Esophagus (tissue), 2 donors: ENCODE measurements around the gene TRAPPC4. TPM values are rescaled to one million over a fixed set of nuclear protein-coding genes. Genes with fewer than 3 reads are reported as not detected.

Experiments
- H3K27ac ChIP-seq, 2 donors: one replicate each; pipeline ENCODE4 v1.5.1; 2013; ENCODE audit warnings: low read depth in 2 of 2, mild to moderate bottlenecking in 2 of 2, inconsistent platforms in 1 of 2, low read length in 1 of 2, moderate library complexity in 1 of 2
- H3K27me3 ChIP-seq, 2 donors: one replicate each; pipeline ENCODE4 v1.6.1; 2013; ENCODE audit warnings: low read length in 2 of 2, control low read depth in 1 of 2, mild to moderate bottlenecking in 1 of 2; ENCODE audit not compliant: insufficient read depth in 2 of 2, control insufficient read depth in 1 of 2
- H3K36me3 ChIP-seq, 2 donors: one replicate each; pipeline ENCODE4 v1.6.1; 2013; ENCODE audit warnings: low read length in 1 of 2; ENCODE audit not compliant: control insufficient read depth in 2 of 2, insufficient read depth in 2 of 2
- H3K4me1 ChIP-seq, 2 donors: one replicate each; pipeline ENCODE4 v1.6.1; 2013; ENCODE audit warnings: low read length in 1 of 2; ENCODE audit not compliant: control insufficient read depth in 2 of 2, insufficient read depth in 2 of 2
- H3K4me3 ChIP-seq, 2 donors: one replicate each; pipeline ENCODE4 v1.5.1; 2013; ENCODE audit warnings: low read length in 2 of 2, mild to moderate bottlenecking in 2 of 2, low read depth in 1 of 2, moderate library complexity in 1 of 2
- H3K9me3 ChIP-seq, 2 donors: one replicate each; pipeline ENCODE4 v1.6.1; 2013; ENCODE audit warnings: mild to moderate bottlenecking in 2 of 2, low read depth in 1 of 2, low read length in 1 of 2, moderate library complexity in 1 of 2; ENCODE audit not compliant: control insufficient read depth in 2 of 2, insufficient read depth in 1 of 2
- WGBS, 2 donors: extraction: QIAGEN DNeasy Blood & Tissue Kit; methylation state at CpG; one replicate each; pipeline ENCODE4 v1.1.7; 2013; 5-methylcytosine and 5-hydroxymethylcytosine counted together
- polyA plus RNA-seq, 2 donors: library from polyadenylated mRNA; stranded (reverse); fragments of 200-250 nt; gene quantifications; one replicate each; pipeline ENCODE4 v1.2.3, GENCODE V29; 2013
- donor health status: healthy with polysubstance abuse.
- donor health status: Bipolar disorder and iron deficiency.

TRAPPC4 gene
- polyA plus RNA-seq, 2 donors, result 11.7 to 32.5 TPM

GRCh38 chr11:119025099-119025473 lies 6.5 kb downstream of the TRAPPC4 start:
- H3K36me3 ChIP-seq, result peaks cover 5 to 18% of the 10 kb centered on the region in 2 donors

GRCh38 chr11:119025541-119025940 lies 7.0 kb downstream of the TRAPPC4 start:
- Histone ChIP-seq H3K4me1 (peaks cover 4 to 14% of the 10 kb centered on the region in 2 donors), H3K4me3 (no peak overlapping the region), H3K27ac (peak overlapping the region in 1 of 2 donors; percentile 9), H3K36me3 (peaks cover 5 to 18% of the 10 kb centered on the region in 2 donors), H3K9me3 (no peaks in the 10 kb centered on the region), H3K27me3 (no peaks in the 10 kb centered on the region)
- WGBS, 2 donors, result 85 to 94% methylated on average over 5 of the region's 5 CpGs

More at GRCh38 chr11:119025099-119025473, 6.5 kb downstream of the TRAPPC4 start:
- peaks cover 4 to 14% of the 10 kb centered on the region in 2 donors for H3K4me1 ChIP-seq
- H3K4me3 ChIP-seq, result no peak overlapping the region
- no peaks in the 10 kb centered on the region for H3K27me3 ChIP-seq
- H3K27ac ChIP-seq, result peak overlapping the region in 1 of 2 donors; percentile 9
- H3K9me3 ChIP-seq, result no peaks in the 10 kb centered on the region
- 70% methylated on average over 5 of the region's 5 CpGs for WGBS, 2 donors

GRCh38 chr11:119025978-119026766 lies 7.6 kb downstream of the TRAPPC4 start:
- Histone ChIP-seq H3K27me3 (no peaks in the 10 kb centered on the region), H3K4me3 (no peak overlapping the region), H3K27ac (no peak overlapping the region), H3K36me3 (peaks cover 5 to 18% of the 10 kb centered on the region in 2 donors), H3K4me1 (peaks cover 4 to 14% of the 10 kb centered on the region in 2 donors), H3K9me3 (no peaks in the 10 kb centered on the region)
- WGBS, 2 donors, result 85 to 89% methylated on average over 16 of the region's 16 CpGs

- H3K9me3 ChIP-seq, result no peaks in the 10 kb centered on the region
- H3K27me3 ChIP-seq, result no peaks in the 10 kb centered on the region
- H3K4me3 ChIP-seq, result no peak overlapping the region
- WGBS, 2 donors, result 95 to 96% methylated on average over 2 of the region's 2 CpGs
- peaks cover 5 to 18% of the 10 kb centered on the region in 2 donors for H3K36me3 ChIP-seq
- H3K4me1 ChIP-seq, result peaks cover 4 to 14% of the 10 kb centered on the region in 2 donors
- H3K27ac ChIP-seq, result no peak overlapping the region
Observed at GRCh38 chr11:119026970-119027369, 8.4 kb downstream of the TRAPPC4 start.

- Histone ChIP-seq H3K9me3 (no peaks in the 10 kb centered on the region), H3K27me3 (no peaks in the 10 kb centered on the region), H3K36me3 (peaks cover 5 to 18% of the 10 kb centered on the region in 2 donors), H3K4me1 (peaks cover 4 to 14% of the 10 kb centered on the region in 2 donors), H3K27ac (no peak overlapping the region), H3K4me3 (no peak overlapping the region)
- 92 to 94% methylated on average over 9 of the region's 9 CpGs for WGBS, 2 donors
Observed at GRCh38 chr11:119027561-119028345, 9.2 kb downstream of the TRAPPC4 start.

- Histone ChIP-seq H3K27ac (no peak overlapping the region), H3K4me1 (peaks cover 4 to 14% of the 10 kb centered on the region in 2 donors), H3K4me3 (no peak overlapping the region), H3K9me3 (no peaks in the 10 kb centered on the region), H3K27me3 (no peaks in the 10 kb centered on the region), H3K36me3 (peaks cover 5 to 14% of the 10 kb centered on the region in 2 donors)
- 63 to 79% methylated on average over 9 of the region's 9 CpGs for WGBS, 2 donors
Observed at GRCh38 chr11:119028346-119029068, 9.9 kb downstream of the TRAPPC4 start.

- no peaks in the 10 kb centered on the region for H3K9me3 ChIP-seq
- no peak overlapping the region for H3K4me3 ChIP-seq
- H3K36me3 ChIP-seq, result peaks cover 5 to 14% of the 10 kb centered on the region in 2 donors
- peaks cover 4 to 14% of the 10 kb centered on the region in 2 donors for H3K4me1 ChIP-seq
- no peak overlapping the region for H3K27ac ChIP-seq
- no peaks in the 10 kb centered on the region for H3K27me3 ChIP-seq
- WGBS, 2 donors, result 67 to 90% methylated on average over 1 of the region's 1 CpG
Observed at GRCh38 chr11:119029069-119029339, 10.4 kb downstream of the TRAPPC4 start.

GRCh38 chr11:119029340-119030028 lies 10.9 kb downstream of the TRAPPC4 start:
- WGBS, 2 donors, result 33 to 54% methylated on average over 10 of the region's 10 CpGs
- peak overlapping the region; percentile 42 to 92 for H3K27ac ChIP-seq
- peaks cover 5 to 11% of the 10 kb centered on the region in 2 donors for H3K36me3 ChIP-seq
- no peaks in the 10 kb centered on the region for H3K27me3 ChIP-seq
- no peaks in the 10 kb centered on the region for H3K9me3 ChIP-seq
- peak overlapping the region; percentile 57 to 82 for H3K4me3 ChIP-seq
- H3K4me1 ChIP-seq, result peaks cover 4 to 14% of the 10 kb centered on the region in 2 donors

- Histone ChIP-seq H3K27ac (peak overlapping the region; percentile 53 to 92), H3K36me3 (peaks cover 5 to 7% of the 10 kb centered on the region in 2 donors), H3K27me3 (no peaks in the 10 kb centered on the region), H3K4me1 (peaks cover 4 to 14% of the 10 kb centered on the region in 2 donors), H3K9me3 (no peaks in the 10 kb centered on the region), H3K4me3 (peak overlapping the region; percentile 57 to 82)
- WGBS, 2 donors, result 3 to 6% methylated on average over 13 of the region's 13 CpGs
Observed at GRCh38 chr11:119030029-119030328, 11.4 kb downstream of the TRAPPC4 start.
